Measurements from ENCODE around the gene GGCT. TPM values are rescaled to one million over a fixed set of nuclear protein-coding genes. Genes with fewer than 3 reads are reported as not detected.

Gene GGCT
- total and polyA plus RNA-seq, 2 of the 8 experiments (the other 6 are each of a cell fraction or from before 2014, with no cell fraction given), result 50.0 to 129 TPM

DNA sequence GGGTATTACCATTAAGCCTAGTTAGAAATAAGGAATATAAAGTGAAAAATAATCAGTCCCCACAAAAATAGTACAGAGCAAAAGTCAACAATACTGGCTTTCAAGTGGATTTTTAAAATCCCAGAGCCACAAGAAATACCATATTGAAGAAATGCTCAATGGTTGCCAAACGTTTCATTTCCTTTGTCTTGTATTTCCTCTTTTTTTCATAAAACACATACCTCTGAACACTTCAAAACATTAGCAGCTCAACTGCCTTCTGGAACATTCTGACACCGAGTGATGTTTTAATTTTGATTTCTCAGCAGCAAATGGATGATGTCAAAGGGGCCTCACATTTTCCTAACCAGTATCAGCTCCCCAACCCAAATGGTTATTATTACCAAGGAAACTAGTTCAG is 36.6 kb downstream of the GGCT start:
- no peak overlapping the region for H2BK15ac ChIP-seq (ENCODE audit: low read length)
- no peak overlapping the region for H2AK5ac ChIP-seq (ENCODE audit: low read depth, low read length)
- H2BK12ac ChIP-seq (ENCODE audit: low read depth, low read length), result no peak overlapping the region
- no peaks in the 10 kb centered on the region for H3K79me2 ChIP-seq (ENCODE audit: control insufficient read depth in 1 of 2, insufficient read depth in 2 of 2, low read length in 2 of 2)
- no peak overlapping the region for H3K9ac ChIP-seq (replicated peaks in 1 of 4; ENCODE audit: extremely low read depth in 1 of 4, low read depth in 3 of 4, low read length in 3 of 4)
- H3K79me1 ChIP-seq (ENCODE audit: low read depth, low read length), result no peaks in the 10 kb centered on the region; the same call in 1 of the 2 replicates
- H2AFZ ChIP-seq (ENCODE audit: low read length), result no peak overlapping the region
- no peak overlapping the region for H2BK120ac ChIP-seq (replicated peaks; ENCODE audit: low read depth, low read length)
- no peak overlapping the region for H4K5ac ChIP-seq (ENCODE audit: insufficient read length, low read depth, low read length)
- no peaks in the 10 kb centered on the region for H3K36me3 ChIP-seq (ENCODE audit: control insufficient read depth in 2 of 4, insufficient read depth in 4 of 4, low read length in 3 of 4)
- POLR2A ChIA-PET (ENCODE audit: partially characterized antibody), result interaction anchor here (1.2 kb wide), 1 partner anchor 10 kb away, joined by 3 read pairs; no protein-coding TSS in a partner anchor
- H3K27ac ChIP-seq (ENCODE audit: low read depth, low read length), result no peak overlapping the region
- no peak for FAIRE-seq
- H2BK20ac ChIP-seq (ENCODE audit: low read length), result no peak overlapping the region
- H3K23ac ChIP-seq (ENCODE audit: insufficient read length), result no peak overlapping the region
- no peak overlapping the region for H3K56ac ChIP-seq (replicated peaks; ENCODE audit: insufficient read length, low read depth, low read length)
- WGBS, 2 experiments (ENCODE audit: extremely low coverage in 1 of 2, insufficient coverage in 1 of 2, insufficient read length in 1 of 2, insufficient replicate concordance in 2 of 2, low coverage in 1 of 2, low lambda C conversion rate in 2 of 2, missing lambda C conversion rate in 1 of 2), result 80% methylated on average over 2 of the region's 2 CpGs; no CpG with 5 or more reads in 1 of the 2 experiments
- peaks cover 3 to 14% (median 5%) of the 10 kb centered on the region in 4 experiments; a peak in 5 of 7 replicates for H3K4me1 ChIP-seq (replicated peaks in 1 of 4; ENCODE audit: control insufficient read depth in 3 of 4, insufficient read depth in 4 of 4, low read length in 3 of 4)
- no peak overlapping the region for H3K18ac ChIP-seq (ENCODE audit: extremely low read depth, low read length)
- H3K4me2 ChIP-seq (ENCODE audit: insufficient read depth in 1 of 2, low read depth in 2 of 2, low read length in 2 of 2), result no peak overlapping the region
- H4K8ac ChIP-seq (ENCODE audit: extremely low read depth, insufficient read depth, low read length), result no peak overlapping the region
- H3K9me3 ChIP-seq (ENCODE audit: insufficient read depth in 2 of 2, low read depth in 1 of 2, low read length in 1 of 2), result no peaks in the 10 kb centered on the region
- H3K14ac ChIP-seq (ENCODE audit: insufficient read length), result no peak overlapping the region
- H4K91ac ChIP-seq (replicated peaks; ENCODE audit: insufficient read length, low read length), result no peak overlapping the region
- H2BK5ac ChIP-seq (ENCODE audit: low read depth, low read length), result no peak overlapping the region
- no peak overlapping the region for H3K4me3 ChIP-seq (ENCODE audit: extremely low read depth in 1 of 4, insufficient read depth in 2 of 4, low read depth in 3 of 4, low read length in 4 of 4)
- TF ChIP-seq CBX8 (IDR thresholded peaks at IDR 0.05; ENCODE audit: borderline replicate concordance, low read depth, low read length) (no peak), CREB1 (IDR thresholded peaks at IDR 0.05) (no peak), ATF2 (IDR thresholded peaks at IDR 0.05; ENCODE audit: low read length) (no peak), SRF (IDR thresholded peaks at IDR 0.05; ENCODE audit: low read depth, low read length) (no peak), TAF1 (IDR thresholded peaks at IDR 0.05; ENCODE audit: low read depth, low read length) (no peak), RNF2 (IDR thresholded peaks at IDR 0.05; ENCODE audit: borderline replicate concordance, low read depth, low read length, missing control alignments, poor library complexity, severe bottlenecking) (no peak), SUZ12 (IDR thresholded peaks at IDR 0.05; ENCODE audit: low read length) (no peak), SP4 (IDR thresholded peaks at IDR 0.05; ENCODE audit: low read length) (no peak), YY1 (IDR thresholded peaks at IDR 0.05; ENCODE audit: low read depth, low read length) (no peak), RAD21 (IDR thresholded peaks at IDR 0.05 in 1 of 2, conservative IDR thresholded peaks at IDR 0.05 in 1 of 2; ENCODE audit: low read depth in 2 of 2, low read length in 2 of 2) (no peak), SP2 (IDR thresholded peaks at IDR 0.05; ENCODE audit: low read length) (no peak), CHD2 (IDR thresholded peaks at IDR 0.05; ENCODE audit: low read length) (no peak)
- DNase-seq (ENCODE audit: low read depth in 1 of 2, low spot score in 2 of 2), result no peak
- no peaks in the 10 kb centered on the region for H3K27me3 ChIP-seq (replicated peaks in 1 of 4; ENCODE audit: control insufficient read depth in 3 of 4, extremely low read depth in 1 of 4, insufficient read depth in 3 of 4, low read length in 3 of 4)
- H3K23me2 ChIP-seq (ENCODE audit: low read depth, low read length), result no peaks in the 10 kb centered on the region
- CTCF ChIA-PET (ENCODE audit: partially characterized antibody), result interaction anchor here (0.6 to 2.0 kb wide), 5 partner anchors 10 to 42 kb away, joined by 3 to 6 read pairs (median 4); no protein-coding TSS in a partner anchor
- no peak overlapping the region for H3K4ac ChIP-seq (replicated peaks; ENCODE audit: insufficient read length, low read depth, low read length)
- H4K20me1 ChIP-seq (replicated peaks in 1 of 2; ENCODE audit: control insufficient read depth in 1 of 2, insufficient read depth in 2 of 2, low read length in 2 of 2), result no peaks in the 10 kb centered on the region

Data from H1 (cell line).